ENCODE data around the gene CHRNA4. TPM values are rescaled to one million over a fixed set of nuclear protein-coding genes. Genes with fewer than 3 reads are reported as not detected.

Gene CHRNA4
- total and polyA plus RNA-seq, 2 of the 13 experiments (the other 11 are each of a cell fraction or from before 2014, with no cell fraction given) = not detected

DNA sequence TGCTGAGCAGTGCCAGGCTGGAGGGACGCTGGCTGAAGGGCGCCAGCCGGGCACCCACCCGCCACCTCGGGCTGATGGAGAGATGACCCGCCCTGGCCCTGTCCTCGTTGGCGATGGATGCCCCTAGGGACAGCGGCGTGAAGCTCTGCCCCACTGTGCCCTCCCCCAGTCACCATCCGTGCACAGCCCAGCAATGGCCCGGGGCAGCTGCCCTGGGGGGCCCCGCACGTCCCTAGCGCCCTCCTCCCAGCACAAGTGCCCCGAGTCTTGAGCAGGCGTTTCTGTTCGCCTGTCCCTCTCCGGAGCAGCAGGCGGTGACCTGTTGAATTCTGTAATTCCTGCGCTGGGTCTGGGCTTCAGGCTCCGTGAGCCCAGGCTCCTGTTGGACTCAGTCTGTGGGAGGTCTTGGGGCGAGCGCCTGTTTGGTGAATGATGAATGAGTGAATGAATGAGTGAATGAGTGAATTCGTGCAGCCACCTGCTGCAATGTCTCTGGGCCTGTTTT lies 36.8 kb upstream of the CHRNA4 start:
- ChIA-PET CTCF (ENCODE audit: low intra/inter-chr PET ratio, low total read pairs) (no interaction called here), POLR2A (no interaction called here)
- FAIRE-seq (no peak), ATAC-seq (no peak), DNase-seq (ENCODE audit: low spot score) (no peak)
- H3K9ac ChIP-seq (ENCODE audit: insufficient read depth, low read depth, low read length) = no peak overlapping the region
- in situ Hi-C loops (cut with HindIII; ENCODE audit: extremely low pct_ligation_motif_present, low pct_unique_long_range_greater_than_20kb) = no loop called here
- intact Hi-C loops (cut with micrococcal nuclease; ENCODE audit: unreplicated experiment) = no loop called here
- no peak overlapping the region for H2AFZ ChIP-seq (ENCODE audit: low read length)
- H4K20me1 ChIP-seq (ENCODE audit: insufficient read depth, low read length) = peaks cover 7% of the 10 kb centered on the region; the same call in 1 of the 2 replicates
- TF ChIP-seq GATA4 (IDR thresholded peaks at IDR 0.05; ENCODE audit: borderline replicate concordance, low read depth) (no peak), MAF1 (CRISPR knock-in tag; IDR thresholded peaks at IDR 0.05; ENCODE audit: borderline replicate concordance) (no peak)
- TF ChIP-seq, protein P1, sequence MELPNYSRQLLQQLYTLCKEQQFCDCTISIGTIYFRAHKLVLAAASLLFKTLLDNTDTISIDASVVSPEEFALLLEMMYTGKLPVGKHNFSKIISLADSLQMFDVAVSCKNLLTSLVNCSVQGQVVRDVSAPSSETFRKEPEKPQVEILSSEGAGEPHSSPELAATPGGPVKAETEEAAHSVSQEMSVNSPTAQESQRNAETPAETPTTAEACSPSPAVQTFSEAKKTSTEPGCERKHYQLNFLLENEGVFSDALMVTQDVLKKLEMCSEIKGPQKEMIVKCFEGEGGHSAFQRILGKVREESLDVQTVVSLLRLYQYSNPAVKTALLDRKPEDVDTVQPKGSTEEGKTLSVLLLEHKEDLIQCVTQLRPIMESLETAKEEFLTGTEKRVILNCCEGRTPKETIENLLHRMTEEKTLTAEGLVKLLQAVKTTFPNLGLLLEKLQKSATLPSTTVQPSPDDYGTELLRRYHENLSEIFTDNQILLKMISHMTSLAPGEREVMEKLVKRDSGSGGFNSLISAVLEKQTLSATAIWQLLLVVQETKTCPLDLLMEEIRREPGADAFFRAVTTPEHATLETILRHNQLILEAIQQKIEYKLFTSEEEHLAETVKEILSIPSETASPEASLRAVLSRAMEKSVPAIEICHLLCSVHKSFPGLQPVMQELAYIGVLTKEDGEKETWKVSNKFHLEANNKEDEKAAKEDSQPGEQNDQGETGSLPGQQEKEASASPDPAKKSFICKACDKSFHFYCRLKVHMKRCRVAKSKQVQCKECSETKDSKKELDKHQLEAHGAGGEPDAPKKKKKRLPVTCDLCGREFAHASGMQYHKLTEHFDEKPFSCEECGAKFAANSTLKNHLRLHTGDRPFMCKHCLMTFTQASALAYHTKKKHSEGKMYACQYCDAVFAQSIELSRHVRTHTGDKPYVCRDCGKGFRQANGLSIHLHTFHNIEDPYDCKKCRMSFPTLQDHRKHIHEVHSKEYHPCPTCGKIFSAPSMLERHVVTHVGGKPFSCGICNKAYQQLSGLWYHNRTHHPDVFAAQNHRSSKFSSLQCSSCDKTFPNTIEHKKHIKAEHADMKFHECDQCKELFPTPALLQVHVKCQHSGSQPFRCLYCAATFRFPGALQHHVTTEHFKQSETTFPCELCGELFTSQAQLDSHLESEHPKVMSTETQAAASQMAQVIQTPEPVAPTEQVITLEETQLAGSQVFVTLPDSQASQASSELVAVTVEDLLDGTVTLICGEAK (IDR thresholded peaks at IDR 0.05) = no peak
- TF ChIP-seq, protein P1 (CRISPR knock-in tag; IDR thresholded peaks at IDR 0.05) = 0 out of 2 replicates have a peak, but pooled peaks have one; percentile 19
- no peaks in the 10 kb centered on the region for H3K79me2 ChIP-seq (ENCODE audit: insufficient read depth, low read length)
- no TSS peak for BruUV-seq (replicated peaks)
- H3K27me3 ChIP-seq (ENCODE audit: control insufficient read depth in 1 of 2, insufficient read depth in 2 of 2, low read length in 2 of 2) = peaks cover 53 to 95% of the 10 kb centered on the region in 2 experiments
- no peaks in the 10 kb centered on the region for H3K36me3 ChIP-seq (replicated peaks in 1 of 2; ENCODE audit: control insufficient read depth in 1 of 2, insufficient read depth in 2 of 2, low read length in 2 of 2)
- no peak overlapping the region for H3K4me2 ChIP-seq (ENCODE audit: low read depth, low read length)
- 27% methylated on average over 24 of the region's 25 CpGs for WGBS (ENCODE audit: low lambda C conversion rate)
- H3K4me3 ChIP-seq (replicated peaks in 1 of 3; ENCODE audit: insufficient read depth in 1 of 3, low read depth in 2 of 3, low read length in 3 of 3) = no peak overlapping the region
- no peaks in the 10 kb centered on the region for H3K4me1 ChIP-seq (ENCODE audit: insufficient read depth, low read length)
- no peak overlapping the region for H3K27ac ChIP-seq (ENCODE audit: extremely low read length, insufficient read depth, low read length)
- H3K9me3 ChIP-seq (ENCODE audit: low read length) = no peaks in the 10 kb centered on the region
